Transverse colon (tissue), 4 donors: ENCODE results near the gene KRTAP20-1.

Experiments used
- CTCF ChIP-seq, 5 experiments: fragments of 200-600 bp in 3 of 5; fragments of 450-650 bp in 2 of 5; sonication (generic) in 3 of 5; IDR thresholded peaks; 1 replicate in 2 of 5; 2 replicates in 3 of 5; pipeline ENCODE4 v1.5.1; 2016 to 2017; ENCODE audit warnings: antibody characterized with exemption in 5 of 5, inconsistent platforms in 3 of 5, mild to moderate bottlenecking in 2 of 5, moderate library complexity in 1 of 5
- POLR2A ChIP-seq: fragments of 450-650 bp; IDR thresholded peaks from one replicate; pipeline ENCODE4 v1.6.1; 2016; ENCODE audit warnings: antibody characterized with exemption, mild to moderate bottlenecking, moderate library complexity
- POLR2AphosphoS5 ChIP-seq, 3 donors: sonication (generic); formaldehyde crosslinking; IDR thresholded peaks; one replicate each; pipeline ENCODE4 v1.6.1; 2016; ENCODE audit warnings: antibody characterized with exemption in 3 of 3

GRCh38 chr21:30623362-30623761, 7.1 kb downstream of the KRTAP20-1 start:
- no peak for TF ChIP-seq CTCF (IDR thresholded peaks at IDR 0.05)
- no peak for TF ChIP-seq POLR2A
- no peak for TF ChIP-seq POLR2AphosphoS5 (IDR thresholded peaks at IDR 0.05)
